IPS-15b (cell line): Measurements from ENCODE around the gene BABAM2.

ENCODE experiments used
- H3K27me3 ChIP-seq: one replicate; pipeline ENCODE4 v1.6.1; 2013; ENCODE audit warnings: low read length; ENCODE audit not compliant: control insufficient read depth, insufficient read depth
- H3K36me3 ChIP-seq: one replicate; pipeline ENCODE4 v1.6.1; 2013; ENCODE audit warnings: low read length; ENCODE audit not compliant: control insufficient read depth, insufficient read depth
- H3K4me1 ChIP-seq: one replicate; pipeline ENCODE4 v1.6.1; 2013; ENCODE audit warnings: mild to moderate bottlenecking, low read length; ENCODE audit not compliant: control insufficient read depth, insufficient read depth
- H3K4me3 ChIP-seq: one replicate; pipeline ENCODE4 v1.5.1; 2013; ENCODE audit warnings: low read depth, low read length
- H3K9ac ChIP-seq: one replicate; pipeline ENCODE4 v1.6.1; 2013; ENCODE audit warnings: low read depth, mild to moderate bottlenecking, low read length
- H3K9me3 ChIP-seq: one replicate; pipeline ENCODE4 v1.6.1; 2013; ENCODE audit warnings: mild to moderate bottlenecking, low read length; ENCODE audit not compliant: control insufficient read depth, insufficient read depth

BABAM2 gene

GRCh38 chr2:28344756-28345373, 454.3 kb downstream of the BABAM2 start:
- Histone ChIP-seq H3K9ac (no peak overlapping the region), H3K9me3 (no peaks in the 10 kb centered on the region), H3K4me1 (peaks cover 8% of the 10 kb centered on the region), H3K4me3 (no peak overlapping the region), H3K36me3 (no peaks in the 10 kb centered on the region), H3K27me3 (no peaks in the 10 kb centered on the region)

- H3K4me1 ChIP-seq: peaks cover 8% of the 10 kb centered on the region
- H3K9me3 ChIP-seq: no peaks in the 10 kb centered on the region
- H3K9ac ChIP-seq: no peak overlapping the region
- no peaks in the 10 kb centered on the region for H3K27me3 ChIP-seq
- H3K4me3 ChIP-seq: no peak overlapping the region
- H3K36me3 ChIP-seq: no peaks in the 10 kb centered on the region
Observed at GRCh38 chr2:28345619-28346018, 455.1 kb downstream of the BABAM2 start.

- no peaks in the 10 kb centered on the region for H3K9me3 ChIP-seq
- H3K36me3 ChIP-seq: no peaks in the 10 kb centered on the region
- H3K27me3 ChIP-seq: no peaks in the 10 kb centered on the region
- H3K9ac ChIP-seq: no peak overlapping the region
- no peak overlapping the region for H3K4me3 ChIP-seq
- H3K4me1 ChIP-seq: peaks cover 8% of the 10 kb centered on the region
Observed at GRCh38 chr2:28346587-28346986, 456.1 kb downstream of the BABAM2 start.

- Histone ChIP-seq H3K4me1 (peaks cover 8% of the 10 kb centered on the region), H3K9ac (no peak overlapping the region), H3K36me3 (no peaks in the 10 kb centered on the region), H3K9me3 (no peaks in the 10 kb centered on the region), H3K4me3 (no peak overlapping the region), H3K27me3 (no peaks in the 10 kb centered on the region)
Observed at GRCh38 chr2:28347193-28347592, 456.7 kb downstream of the BABAM2 start.

GRCh38 chr2:28347596-28347995, 457.1 kb downstream of the BABAM2 start:
- Histone ChIP-seq H3K9ac (no peak overlapping the region), H3K36me3 (no peaks in the 10 kb centered on the region), H3K27me3 (no peaks in the 10 kb centered on the region), H3K9me3 (no peaks in the 10 kb centered on the region), H3K4me1 (peaks cover 5% of the 10 kb centered on the region), H3K4me3 (no peak overlapping the region)

GRCh38 chr2:28348149-28348567, 457.6 kb downstream of the BABAM2 start:
- no peaks in the 10 kb centered on the region for H3K27me3 ChIP-seq
- no peaks in the 10 kb centered on the region for H3K36me3 ChIP-seq
- no peak overlapping the region for H3K4me3 ChIP-seq
- no peak overlapping the region for H3K9ac ChIP-seq
- H3K4me1 ChIP-seq: peaks cover under 1% of the 10 kb centered on the region
- no peaks in the 10 kb centered on the region for H3K9me3 ChIP-seq

GRCh38 chr2:28348921-28349320, 458.4 kb downstream of the BABAM2 start:
- H3K4me3 ChIP-seq: no peak overlapping the region
- no peak overlapping the region for H3K9ac ChIP-seq
- no peaks in the 10 kb centered on the region for H3K9me3 ChIP-seq
- H3K36me3 ChIP-seq: no peaks in the 10 kb centered on the region
- H3K4me1 ChIP-seq: no peaks in the 10 kb centered on the region
- no peaks in the 10 kb centered on the region for H3K27me3 ChIP-seq

- no peak overlapping the region for H3K9ac ChIP-seq
- no peaks in the 10 kb centered on the region for H3K4me1 ChIP-seq
- no peaks in the 10 kb centered on the region for H3K27me3 ChIP-seq
- no peaks in the 10 kb centered on the region for H3K36me3 ChIP-seq
- no peak overlapping the region for H3K4me3 ChIP-seq
- no peaks in the 10 kb centered on the region for H3K9me3 ChIP-seq
Observed at GRCh38 chr2:28349546-28350165, 459.1 kb downstream of the BABAM2 start.

- H3K9me3 ChIP-seq: no peaks in the 10 kb centered on the region
- no peaks in the 10 kb centered on the region for H3K4me1 ChIP-seq
- H3K36me3 ChIP-seq: no peaks in the 10 kb centered on the region
- no peak overlapping the region for H3K4me3 ChIP-seq
- no peak overlapping the region for H3K9ac ChIP-seq
- no peaks in the 10 kb centered on the region for H3K27me3 ChIP-seq
Observed at GRCh38 chr2:28350196-28350595, 459.7 kb downstream of the BABAM2 start.

- Histone ChIP-seq H3K9ac (no peak overlapping the region), H3K9me3 (no peaks in the 10 kb centered on the region), H3K36me3 (no peaks in the 10 kb centered on the region), H3K27me3 (no peaks in the 10 kb centered on the region), H3K4me1 (no peaks in the 10 kb centered on the region), H3K4me3 (no peak overlapping the region)
Observed at GRCh38 chr2:28350791-28351285, 460.3 kb downstream of the BABAM2 start.

- Histone ChIP-seq H3K9me3 (no peaks in the 10 kb centered on the region), H3K4me3 (no peak overlapping the region), H3K4me1 (no peaks in the 10 kb centered on the region), H3K9ac (no peak overlapping the region), H3K27me3 (no peaks in the 10 kb centered on the region), H3K36me3 (no peaks in the 10 kb centered on the region)
Observed at GRCh38 chr2:28351621-28352020, 461.1 kb downstream of the BABAM2 start.

- Histone ChIP-seq H3K4me3 (no peak overlapping the region), H3K9me3 (no peaks in the 10 kb centered on the region), H3K36me3 (no peaks in the 10 kb centered on the region), H3K27me3 (no peaks in the 10 kb centered on the region), H3K4me1 (no peaks in the 10 kb centered on the region), H3K9ac (no peak overlapping the region)
Observed at GRCh38 chr2:28352104-28352503, 461.6 kb downstream of the BABAM2 start.
